ENCODE results near the gene TCF12.

TCF12 gene

DNA sequence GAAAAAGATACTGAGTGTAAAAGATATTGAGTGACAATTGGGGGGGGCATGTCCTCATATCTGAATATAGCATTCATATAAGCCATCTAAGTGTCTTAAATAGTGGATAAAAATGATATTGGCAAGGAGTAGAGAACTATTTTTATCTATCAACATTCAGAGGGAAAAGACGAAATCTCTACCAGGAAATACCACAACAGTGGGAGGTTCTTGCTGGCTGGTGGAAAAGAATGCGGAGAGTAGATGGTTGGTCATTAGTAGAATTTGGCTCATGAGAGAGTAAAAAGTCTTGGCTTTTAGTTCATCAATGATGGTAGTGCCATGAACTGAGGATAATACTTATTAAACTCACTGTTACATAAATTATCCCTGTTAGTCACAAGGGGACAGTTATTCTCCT, 4.8 kb upstream of the TCF12 start:
- Histone ChIP-seq H3K36me3 (ENCODE audit: control insufficient read depth, insufficient read depth, low read length) (no peaks in the 10 kb centered on the region), H3K27ac (ENCODE audit: insufficient read depth, low read length, poor library complexity, severe bottlenecking) (no peak overlapping the region), H3K4me3 (ENCODE audit: insufficient read depth, low read depth, low read length, poor library complexity, severe bottlenecking) (no peak overlapping the region), H3K9me3 (ENCODE audit: control insufficient read depth, low read length) (no peaks in the 10 kb centered on the region), H3K4me1 (ENCODE audit: control insufficient read depth, insufficient read depth, low read length, poor library complexity, severe bottlenecking) (peaks cover 4% of the 10 kb centered on the region), H3K27me3 (replicated peaks; ENCODE audit: control insufficient read depth, insufficient read depth, low read length, poor library complexity, severe bottlenecking) (no peaks in the 10 kb centered on the region)
- no peak for DNase-seq

DNA sequence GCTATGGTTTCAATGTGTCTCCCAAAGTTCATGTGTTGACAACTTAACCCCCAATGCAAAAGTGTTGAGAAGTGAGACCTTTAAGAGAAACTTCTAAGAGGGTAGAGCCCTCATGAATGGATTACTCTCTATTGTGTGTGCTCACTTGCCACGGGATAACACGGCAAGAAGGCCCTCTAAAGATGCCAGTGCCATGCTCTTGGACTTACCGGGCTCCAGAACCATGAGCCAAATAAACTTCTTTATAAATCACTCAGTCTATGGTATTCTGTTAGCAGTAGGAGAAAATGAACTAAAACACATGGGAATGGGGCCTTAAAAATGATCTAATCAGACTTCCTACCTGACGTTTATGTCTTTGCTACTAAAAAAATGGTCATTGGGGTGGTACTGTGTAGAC, 2.6 kb upstream of the TCF12 start:
- no peak overlapping the region for H3K27ac ChIP-seq (ENCODE audit: insufficient read depth, low read length, poor library complexity, severe bottlenecking)
- DNase-seq: no peak

DNA sequence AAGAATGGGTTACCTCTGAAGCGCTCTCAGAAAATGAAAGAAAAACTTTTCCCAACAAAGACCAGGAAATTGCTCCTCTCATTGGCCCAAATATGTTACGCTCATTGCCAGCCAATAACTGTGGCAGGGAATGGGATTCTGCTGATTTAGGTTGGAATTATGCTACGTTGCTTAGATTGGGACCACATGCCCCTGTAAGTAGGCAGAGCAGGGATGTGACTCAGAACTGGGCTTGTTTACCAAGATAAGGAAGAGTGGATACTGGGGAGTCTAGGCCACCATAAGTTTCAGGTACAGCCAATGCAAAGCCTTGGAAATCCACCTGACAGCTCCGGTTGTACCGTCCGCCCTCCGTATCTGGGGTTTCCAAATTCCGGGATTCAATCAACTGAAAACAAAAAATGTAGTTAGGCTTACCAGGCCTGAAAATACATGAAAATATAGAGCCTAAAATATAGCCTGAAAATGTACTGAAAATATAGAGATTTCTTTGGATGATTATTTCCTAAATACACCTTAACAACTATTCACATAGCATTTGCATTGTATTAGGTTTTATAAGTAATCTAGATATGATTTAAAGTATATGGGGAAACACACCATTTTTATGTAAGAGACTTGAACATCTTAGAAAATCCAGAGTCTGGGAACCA, 1.5 kb upstream of the TCF12 start:
- H3K27ac ChIP-seq (ENCODE audit: insufficient read depth, low read length, poor library complexity, severe bottlenecking): no peak overlapping the region
- no peak overlapping the region for H3K4me3 ChIP-seq (ENCODE audit: insufficient read depth, low read depth, low read length, poor library complexity, severe bottlenecking)
- H3K9me3 ChIP-seq (ENCODE audit: control insufficient read depth, low read length): no peaks in the 10 kb centered on the region
- peaks cover 13% of the 10 kb centered on the region for H3K4me1 ChIP-seq (ENCODE audit: control insufficient read depth, insufficient read depth, low read length, poor library complexity, severe bottlenecking)
- no peak for DNase-seq
- no peaks in the 10 kb centered on the region for H3K27me3 ChIP-seq (replicated peaks; ENCODE audit: control insufficient read depth, insufficient read depth, low read length, poor library complexity, severe bottlenecking)
- H3K36me3 ChIP-seq (ENCODE audit: control insufficient read depth, insufficient read depth, low read length): peaks cover 1% of the 10 kb centered on the region

More for the DNA sequence above, 2.6 kb upstream of the TCF12 start:
- peaks cover 13% of the 10 kb centered on the region for H3K4me1 ChIP-seq (ENCODE audit: control insufficient read depth, insufficient read depth, low read length, poor library complexity, severe bottlenecking)
- H3K4me3 ChIP-seq (ENCODE audit: insufficient read depth, low read depth, low read length, poor library complexity, severe bottlenecking): no peak overlapping the region
- H3K36me3 ChIP-seq (ENCODE audit: control insufficient read depth, insufficient read depth, low read length): no peaks in the 10 kb centered on the region
- H3K27me3 ChIP-seq (replicated peaks; ENCODE audit: control insufficient read depth, insufficient read depth, low read length, poor library complexity, severe bottlenecking): no peaks in the 10 kb centered on the region
- H3K9me3 ChIP-seq (ENCODE audit: control insufficient read depth, low read length): no peaks in the 10 kb centered on the region

DNA sequence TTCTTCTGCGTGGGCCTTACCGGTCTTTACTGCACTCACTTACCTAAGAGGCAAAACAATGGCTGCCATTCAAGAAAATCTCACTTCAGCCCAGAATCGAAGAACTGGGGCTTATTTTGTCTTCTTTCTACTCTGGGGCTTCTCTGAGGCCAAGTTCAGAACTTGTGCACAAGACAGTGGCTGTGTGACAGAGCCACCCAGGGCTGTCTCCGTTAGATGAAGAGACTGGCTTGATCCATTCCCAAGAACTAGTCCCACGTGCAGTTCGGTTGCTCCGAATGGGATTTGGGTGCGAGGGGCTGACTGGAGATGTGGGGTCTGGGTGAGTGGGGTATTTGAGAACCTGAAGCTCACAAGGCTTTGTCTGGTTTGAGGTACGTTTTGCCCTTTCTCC, 795 bp upstream of the TCF12 start:
- H3K4me1 ChIP-seq (ENCODE audit: control insufficient read depth, insufficient read depth, low read length, poor library complexity, severe bottlenecking): peaks cover 13% of the 10 kb centered on the region
- H3K27ac ChIP-seq (ENCODE audit: insufficient read depth, low read length, poor library complexity, severe bottlenecking): peak overlapping the region; percentile 84
- peak overlapping the region; percentile 88 for H3K4me3 ChIP-seq (ENCODE audit: insufficient read depth, low read depth, low read length, poor library complexity, severe bottlenecking)
- peak in 1 of 3 donors; percentile 4 for DNase-seq
- H3K27me3 ChIP-seq (replicated peaks; ENCODE audit: control insufficient read depth, insufficient read depth, low read length, poor library complexity, severe bottlenecking): no peaks in the 10 kb centered on the region
- H3K9me3 ChIP-seq (ENCODE audit: control insufficient read depth, low read length): no peaks in the 10 kb centered on the region
- peaks cover 7% of the 10 kb centered on the region for H3K36me3 ChIP-seq (ENCODE audit: control insufficient read depth, insufficient read depth, low read length)

DNA sequence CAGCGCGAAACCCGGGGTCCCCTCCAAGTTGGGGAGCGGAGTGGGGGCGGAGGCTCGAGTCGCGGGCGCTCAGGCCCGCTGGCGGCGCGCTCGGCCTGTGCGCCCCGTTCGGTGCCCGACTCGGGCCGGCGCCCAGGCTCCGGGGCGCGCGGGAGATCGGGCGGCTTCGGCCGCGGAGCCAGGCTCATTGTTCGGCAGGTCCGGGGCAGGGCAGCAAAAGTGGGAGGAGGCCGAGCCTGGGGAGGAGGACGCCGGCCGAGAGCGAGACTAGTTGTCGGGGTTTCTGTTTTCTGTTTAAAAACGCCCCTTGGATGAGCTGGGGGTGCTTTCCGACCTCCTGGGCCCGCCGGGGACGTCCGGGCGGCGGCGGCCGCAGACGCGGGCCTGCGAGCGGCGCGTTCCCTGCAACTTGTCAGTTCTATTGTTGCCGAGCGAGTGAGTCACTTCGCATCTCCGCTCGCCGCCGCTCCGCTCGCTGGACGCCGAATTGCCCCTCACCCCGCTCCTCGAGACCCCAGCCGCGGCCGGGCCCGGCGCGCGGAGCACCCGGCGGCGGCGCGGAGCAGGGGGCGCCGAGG, 676 bp downstream of the TCF12 start:
- Histone ChIP-seq H3K36me3 (ENCODE audit: control insufficient read depth, insufficient read depth, low read length) (peaks cover 7% of the 10 kb centered on the region), H3K9me3 (ENCODE audit: control insufficient read depth, low read length) (no peaks in the 10 kb centered on the region), H3K27ac (ENCODE audit: insufficient read depth, low read length, poor library complexity, severe bottlenecking) (peak overlapping the region; percentile 84), H3K27me3 (replicated peaks; ENCODE audit: control insufficient read depth, insufficient read depth, low read length, poor library complexity, severe bottlenecking) (no peaks in the 10 kb centered on the region), H3K4me1 (ENCODE audit: control insufficient read depth, insufficient read depth, low read length, poor library complexity, severe bottlenecking) (peaks cover 13% of the 10 kb centered on the region), H3K4me3 (ENCODE audit: insufficient read depth, low read depth, low read length, poor library complexity, severe bottlenecking) (peak overlapping the region; percentile 88)
- DNase-seq: peak; percentile 29 to 51 (median 43)

- H3K4me3 ChIP-seq (ENCODE audit: insufficient read depth, low read depth, low read length, poor library complexity, severe bottlenecking): peak overlapping the region; percentile 88
- no peaks in the 10 kb centered on the region for H3K9me3 ChIP-seq (ENCODE audit: control insufficient read depth, low read length)
- peaks cover 7% of the 10 kb centered on the region for H3K36me3 ChIP-seq (ENCODE audit: control insufficient read depth, insufficient read depth, low read length)
- no peak for DNase-seq
- H3K4me1 ChIP-seq (ENCODE audit: control insufficient read depth, insufficient read depth, low read length, poor library complexity, severe bottlenecking): peaks cover 13% of the 10 kb centered on the region
- no peaks in the 10 kb centered on the region for H3K27me3 ChIP-seq (replicated peaks; ENCODE audit: control insufficient read depth, insufficient read depth, low read length, poor library complexity, severe bottlenecking)
- peak overlapping the region; percentile 84 for H3K27ac ChIP-seq (ENCODE audit: insufficient read depth, low read length, poor library complexity, severe bottlenecking)
Observed at GRCh38 chr15:56919609-56920366, 1.3 kb downstream of the TCF12 start.

DNA sequence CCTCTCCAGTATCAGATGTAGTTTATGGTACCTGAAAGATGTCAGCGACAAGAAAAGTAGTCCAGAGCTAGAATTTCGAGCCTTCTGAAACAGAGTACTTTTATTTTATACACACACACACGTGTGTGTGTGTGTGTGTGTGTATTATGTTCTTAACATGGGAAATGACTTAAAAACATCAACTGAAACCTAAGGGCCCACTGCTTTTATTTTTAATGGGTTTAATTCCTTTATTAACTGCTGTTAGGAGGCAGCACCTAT, 1.9 kb downstream of the TCF12 start:
- Histone ChIP-seq H3K9me3 (ENCODE audit: control insufficient read depth, low read length) (no peaks in the 10 kb centered on the region), H3K4me3 (ENCODE audit: insufficient read depth, low read depth, low read length, poor library complexity, severe bottlenecking) (peak overlapping the region; percentile 88), H3K27me3 (replicated peaks; ENCODE audit: control insufficient read depth, insufficient read depth, low read length, poor library complexity, severe bottlenecking) (no peaks in the 10 kb centered on the region), H3K36me3 (ENCODE audit: control insufficient read depth, insufficient read depth, low read length) (peaks cover 7% of the 10 kb centered on the region), H3K4me1 (ENCODE audit: control insufficient read depth, insufficient read depth, low read length, poor library complexity, severe bottlenecking) (peaks cover 13% of the 10 kb centered on the region), H3K27ac (ENCODE audit: insufficient read depth, low read length, poor library complexity, severe bottlenecking) (no peak overlapping the region)
- no peak for DNase-seq

DNA sequence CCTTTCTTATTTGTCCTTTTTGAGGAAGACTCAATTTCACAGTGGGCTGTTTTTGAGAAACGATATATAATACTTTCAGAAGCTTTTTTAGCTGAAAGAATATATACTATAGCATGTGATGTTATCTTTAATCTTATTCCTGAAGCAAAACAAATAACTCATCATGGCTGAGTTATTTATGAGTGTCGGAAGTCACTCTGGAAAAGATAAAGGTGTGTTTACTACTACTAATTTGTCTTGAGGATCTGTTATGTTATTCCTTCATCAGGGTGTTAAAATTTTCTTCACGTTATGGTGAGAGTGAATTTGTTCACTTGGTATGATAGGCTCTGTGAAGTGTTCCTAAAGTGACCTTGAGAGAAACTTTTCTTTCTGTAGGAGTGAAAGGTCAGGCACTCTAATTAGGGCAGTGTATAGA, 4.7 kb downstream of the TCF12 start:
- Histone ChIP-seq H3K27ac (ENCODE audit: insufficient read depth, low read length, poor library complexity, severe bottlenecking) (no peak overlapping the region), H3K27me3 (replicated peaks; ENCODE audit: control insufficient read depth, insufficient read depth, low read length, poor library complexity, severe bottlenecking) (no peaks in the 10 kb centered on the region), H3K4me1 (ENCODE audit: control insufficient read depth, insufficient read depth, low read length, poor library complexity, severe bottlenecking) (peaks cover 9% of the 10 kb centered on the region), H3K36me3 (ENCODE audit: control insufficient read depth, insufficient read depth, low read length) (peaks cover 7% of the 10 kb centered on the region), H3K9me3 (ENCODE audit: control insufficient read depth, low read length) (no peaks in the 10 kb centered on the region), H3K4me3 (ENCODE audit: insufficient read depth, low read depth, low read length, poor library complexity, severe bottlenecking) (no peak overlapping the region)
- no peak for DNase-seq

DNA sequence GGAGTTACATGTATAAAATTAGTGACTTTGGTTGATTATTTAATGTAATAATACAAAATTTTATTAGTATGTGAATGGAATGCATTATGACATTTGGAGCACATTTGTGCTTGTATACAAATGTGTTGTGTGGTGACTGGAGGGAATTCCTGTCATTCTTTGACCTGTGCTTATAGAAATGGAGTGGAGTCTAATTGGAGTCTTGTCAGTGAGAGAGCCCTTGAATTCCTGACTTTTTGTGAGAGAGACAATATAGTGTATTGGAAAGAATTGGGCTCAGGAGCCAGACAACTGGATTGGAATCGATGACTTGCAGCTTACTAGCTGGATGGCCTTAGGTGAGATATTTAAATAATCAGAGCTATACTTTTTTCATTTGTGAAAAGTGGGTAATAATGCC, 9.4 kb downstream of the TCF12 start:
- Histone ChIP-seq H3K27me3 (replicated peaks; ENCODE audit: control insufficient read depth, insufficient read depth, low read length, poor library complexity, severe bottlenecking) (no peaks in the 10 kb centered on the region), H3K36me3 (ENCODE audit: control insufficient read depth, insufficient read depth, low read length) (no peaks in the 10 kb centered on the region), H3K27ac (ENCODE audit: insufficient read depth, low read length, poor library complexity, severe bottlenecking) (no peak overlapping the region), H3K4me1 (ENCODE audit: control insufficient read depth, insufficient read depth, low read length, poor library complexity, severe bottlenecking) (peaks cover 6% of the 10 kb centered on the region), H3K9me3 (ENCODE audit: control insufficient read depth, low read length) (no peaks in the 10 kb centered on the region), H3K4me3 (ENCODE audit: insufficient read depth, low read depth, low read length, poor library complexity, severe bottlenecking) (no peak overlapping the region)
- no peak for DNase-seq

GRCh38 chr15:56929399-56929798, 11.0 kb downstream of the TCF12 start:
- no peak for DNase-seq
- Histone ChIP-seq H3K27me3 (replicated peaks; ENCODE audit: control insufficient read depth, insufficient read depth, low read length, poor library complexity, severe bottlenecking) (no peaks in the 10 kb centered on the region), H3K4me1 (ENCODE audit: control insufficient read depth, insufficient read depth, low read length, poor library complexity, severe bottlenecking) (peaks cover 6% of the 10 kb centered on the region), H3K27ac (ENCODE audit: insufficient read depth, low read length, poor library complexity, severe bottlenecking) (no peak overlapping the region), H3K4me3 (ENCODE audit: insufficient read depth, low read depth, low read length, poor library complexity, severe bottlenecking) (no peak overlapping the region), H3K9me3 (ENCODE audit: control insufficient read depth, low read length) (no peaks in the 10 kb centered on the region), H3K36me3 (ENCODE audit: control insufficient read depth, insufficient read depth, low read length) (no peaks in the 10 kb centered on the region)
